HG02884 (cell line): ENCODE data around the gene BCAS1.
"Not testable (repeated sequence)": the region's sequence is repeated elsewhere in the genome, so short reads cannot be mapped to it uniquely, and the experiment has no call there.

ENCODE experiments used
- ATAC-seq: cut with Tn5 transposase; IDR thresholded peaks from one replicate; pipeline ENCODE4 v1.9.1; 2021; ENCODE audit warnings: mild to moderate bottlenecking, moderate library complexity; ENCODE audit not compliant: unreplicated experiment

The BCAS1 gene

GRCh38 chr20:54020868-54021267, 49.5 kb downstream of the BCAS1 start:
- no peak for ATAC-seq

- no peak for ATAC-seq
Measured at GRCh38 chr20:54020348-54020747, 50.0 kb downstream of the BCAS1 start.

GRCh38 chr20:54019585-54019984, 50.8 kb downstream of the BCAS1 start:
- no peak for ATAC-seq

GRCh38 chr20:54019127-54019526, 51.3 kb downstream of the BCAS1 start:
- ATAC-seq: no peak

GRCh38 chr20:54017846-54018245, 52.5 kb downstream of the BCAS1 start:
- ATAC-seq: peak; percentile 95

- ATAC-seq: no peak
Measured at GRCh38 chr20:54015496-54015895, 54.9 kb downstream of the BCAS1 start.

- no peak for ATAC-seq
Measured at GRCh38 chr20:54014293-54014926, 56.0 kb downstream of the BCAS1 start.

GRCh38 chr20:54013471-54013870, 56.9 kb downstream of the BCAS1 start:
- ATAC-seq: no peak

GRCh38 chr20:54011346-54011745, 59.0 kb downstream of the BCAS1 start:
- ATAC-seq: no peak

- ATAC-seq: not testable (repeated sequence)
Measured at GRCh38 chr20:54006216-54006615, 64.2 kb downstream of the BCAS1 start.

GRCh38 chr20:54005524-54005923, 64.9 kb downstream of the BCAS1 start:
- ATAC-seq: no peak

- ATAC-seq: peak; percentile 98
Measured at GRCh38 chr20:54004445-54004844, 65.9 kb downstream of the BCAS1 start.

- no peak for ATAC-seq
Measured at GRCh38 chr20:54002741-54003140, 67.7 kb downstream of the BCAS1 start.

- no peak for ATAC-seq
Measured at GRCh38 chr20:54002056-54002575, 68.3 kb downstream of the BCAS1 start.

- ATAC-seq: no peak
Measured at GRCh38 chr20:54000914-54001313, 69.5 kb downstream of the BCAS1 start.

GRCh38 chr20:54000262-54000661, 70.1 kb downstream of the BCAS1 start:
- no peak for ATAC-seq

GRCh38 chr20:53999077-53999476, 71.3 kb downstream of the BCAS1 start:
- no peak for ATAC-seq

GRCh38 chr20:53996584-53997486, 73.6 kb downstream of the BCAS1 start:
- ATAC-seq: no peak

- ATAC-seq: no peak
Measured at GRCh38 chr20:53995949-53996348, 74.4 kb downstream of the BCAS1 start.

GRCh38 chr20:53994088-53994487, 76.3 kb downstream of the BCAS1 start:
- ATAC-seq: no peak

- ATAC-seq: no peak
Measured at GRCh38 chr20:53993310-53993709, 77.1 kb downstream of the BCAS1 start.
